IPS DF 6.9 (cell line): ENCODE results near the gene UNC13A.

Experiments used
- DNase-seq: peaks from one replicate; pipeline ENCODE4 v3.0.0-alpha.2; 2013; ENCODE audit warnings: low read depth, low spot score
- H3K27ac ChIP-seq: one replicate; pipeline ENCODE4 v1.5.1; 2013; ENCODE audit warnings: low read length, control low read depth
- H3K27me3 ChIP-seq: 2 replicates; pipeline ENCODE4 v1.6.1; 2013; ENCODE audit warnings: mild to moderate bottlenecking, low read length; ENCODE audit not compliant: control insufficient read depth, insufficient read depth
- H3K36me3 ChIP-seq: 2 replicates; pipeline ENCODE4 v1.6.1; 2013; ENCODE audit warnings: low read length; ENCODE audit not compliant: control insufficient read depth, insufficient read depth
- H3K4me1 ChIP-seq: 2 replicates; pipeline ENCODE4 v1.6.1; 2013; ENCODE audit warnings: low read length; ENCODE audit not compliant: control insufficient read depth, insufficient read depth
- H3K4me3 ChIP-seq: 2 replicates; pipeline ENCODE4 v1.5.1; 2013; ENCODE audit warnings: mild to moderate bottlenecking, low read length
- H3K9me3 ChIP-seq: 2 replicates; pipeline ENCODE4 v1.6.1; 2013; ENCODE audit warnings: low read length, inconsistent platforms; ENCODE audit not compliant: control insufficient read depth, insufficient read depth
- WGBS: extraction: QIAGEN DNeasy Blood & Tissue Kit; methylation state at CpG from one replicate; pipeline ENCODE4 v1.1.7; 2013; ENCODE audit warnings: mixed read lengths, missing lambda C conversion rate; ENCODE audit not compliant: insufficient read length, insufficient coverage; 5-methylcytosine and 5-hydroxymethylcytosine counted together

Gene UNC13A

GRCh38 chr19:17669419-17669818 is 18.7 kb downstream of the UNC13A start:
- WGBS, result no CpG with 5 or more reads among the region's 9 CpGs
- H3K27me3 ChIP-seq, result no peaks in the 10 kb centered on the region
- no peak for DNase-seq
- H3K36me3 ChIP-seq, result peaks cover 12% of the 10 kb centered on the region
- H3K27ac ChIP-seq, result no peak overlapping the region
- H3K4me1 ChIP-seq, result no peaks in the 10 kb centered on the region
- H3K4me3 ChIP-seq, result no peak overlapping the region
- no peaks in the 10 kb centered on the region for H3K9me3 ChIP-seq

DNA sequence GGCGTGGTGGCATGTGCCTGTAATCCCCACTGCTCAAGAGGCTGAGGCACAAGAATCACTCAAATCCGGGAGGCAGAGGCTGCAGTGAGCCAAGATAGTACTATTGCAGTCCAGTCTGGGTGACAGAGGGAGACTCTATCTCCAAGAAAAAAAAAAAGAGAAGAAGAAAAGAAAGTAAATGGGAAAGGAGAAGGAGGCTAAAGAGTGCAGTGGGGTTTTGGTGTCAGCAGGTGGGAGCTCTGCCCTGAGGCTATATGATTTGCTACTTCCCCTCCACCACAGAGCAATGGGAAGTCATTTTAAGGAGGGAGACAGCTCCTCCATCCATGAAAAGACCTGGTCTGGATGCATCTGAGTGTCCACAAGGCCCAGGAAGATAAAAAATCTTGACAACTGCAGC is 23.1 kb downstream of the UNC13A start:
- no peak for DNase-seq
- no peaks in the 10 kb centered on the region for H3K4me1 ChIP-seq
- peaks cover 14% of the 10 kb centered on the region for H3K36me3 ChIP-seq
- H3K9me3 ChIP-seq, result no peaks in the 10 kb centered on the region
- no peaks in the 10 kb centered on the region for H3K27me3 ChIP-seq
- WGBS, result no CpG with 5 or more reads among the region's 2 CpGs
- no peak overlapping the region for H3K27ac ChIP-seq
- H3K4me3 ChIP-seq, result no peak overlapping the region

- no peaks in the 10 kb centered on the region for H3K9me3 ChIP-seq
These were observed 28.2 kb downstream of the UNC13A start for GRCh38 chr19:17659996-17660395.

DNA sequence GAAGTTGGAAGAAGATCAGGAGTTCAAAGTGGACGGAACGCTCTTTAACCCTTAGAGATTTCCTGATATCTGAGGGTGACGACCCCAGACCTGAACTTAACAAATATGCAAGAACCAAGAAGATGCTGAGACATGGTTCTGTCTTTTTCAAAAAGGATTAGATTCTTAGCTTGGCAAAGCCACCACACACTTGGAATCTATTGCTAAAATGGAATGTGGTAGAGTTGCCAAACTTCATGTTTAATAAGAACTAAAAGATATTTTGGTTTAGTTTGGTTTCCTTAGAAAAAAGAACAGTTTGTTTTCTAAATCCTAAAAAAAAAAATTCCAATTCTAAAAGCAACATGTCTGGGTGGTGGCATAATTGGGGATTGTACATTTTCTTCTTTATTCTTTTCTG is 29.5 kb downstream of the UNC13A start:
- no peaks in the 10 kb centered on the region for H3K27me3 ChIP-seq
- peaks cover 2% of the 10 kb centered on the region; the same call in 1 of the 2 replicates for H3K4me1 ChIP-seq
- no peak overlapping the region for H3K4me3 ChIP-seq
- H3K27ac ChIP-seq, result no peak overlapping the region
- H3K36me3 ChIP-seq, result peaks cover 8% of the 10 kb centered on the region
- no peak for DNase-seq
- whole genome bisulfite sequencing, result no CpG with 5 or more reads among the region's 3 CpGs
- no peaks in the 10 kb centered on the region for H3K9me3 ChIP-seq

More at GRCh38 chr19:17659996-17660395, 28.2 kb downstream of the UNC13A start:
- Histone ChIP-seq H3K36me3 (peaks cover 9% of the 10 kb centered on the region), H3K27ac (no peak overlapping the region), H3K4me3 (no peak overlapping the region), H3K27me3 (no peaks in the 10 kb centered on the region), H3K4me1 (peaks cover 2% of the 10 kb centered on the region; the same call in 1 of the 2 replicates)
- DNase-seq, result no peak
- WGBS, result no CpG with 5 or more reads among the region's 7 CpGs

- H3K27ac ChIP-seq, result no peak overlapping the region
- no peaks in the 10 kb centered on the region for H3K27me3 ChIP-seq
- peaks cover 2% of the 10 kb centered on the region; the same call in 1 of the 2 replicates for H3K4me1 ChIP-seq
- H3K9me3 ChIP-seq, result no peaks in the 10 kb centered on the region
- H3K4me3 ChIP-seq, result no peak overlapping the region
- no peak for DNase-seq
- WGBS, result no CpG with 5 or more reads among the region's 6 CpGs
- H3K36me3 ChIP-seq, result peaks cover 8% of the 10 kb centered on the region
These were observed 29.9 kb downstream of the UNC13A start for GRCh38 chr19:17658240-17658639.

GRCh38 chr19:17656970-17657369 is 31.2 kb downstream of the UNC13A start:
- H3K36me3 ChIP-seq, result peaks cover 15% of the 10 kb centered on the region
- no peaks in the 10 kb centered on the region for H3K27me3 ChIP-seq
- H3K4me1 ChIP-seq, result peaks cover 2% of the 10 kb centered on the region; the same call in 1 of the 2 replicates
- H3K9me3 ChIP-seq, result no peaks in the 10 kb centered on the region
- no peak for DNase-seq
- no CpG with 5 or more reads among the region's 8 CpGs for WGBS
- no peak overlapping the region for H3K4me3 ChIP-seq
- H3K27ac ChIP-seq, result no peak overlapping the region

- DNase-seq, result no peak
- no peak overlapping the region for H3K27ac ChIP-seq
- no peaks in the 10 kb centered on the region for H3K9me3 ChIP-seq
- H3K36me3 ChIP-seq, result peaks cover 15% of the 10 kb centered on the region
- WGBS, result no CpG with 5 or more reads among the region's 25 CpGs
- H3K4me1 ChIP-seq, result peaks cover 2% of the 10 kb centered on the region; the same call in 1 of the 2 replicates
- no peaks in the 10 kb centered on the region for H3K27me3 ChIP-seq
- H3K4me3 ChIP-seq, result no peak overlapping the region
These were observed 32.2 kb downstream of the UNC13A start for GRCh38 chr19:17655751-17656472.

DNA sequence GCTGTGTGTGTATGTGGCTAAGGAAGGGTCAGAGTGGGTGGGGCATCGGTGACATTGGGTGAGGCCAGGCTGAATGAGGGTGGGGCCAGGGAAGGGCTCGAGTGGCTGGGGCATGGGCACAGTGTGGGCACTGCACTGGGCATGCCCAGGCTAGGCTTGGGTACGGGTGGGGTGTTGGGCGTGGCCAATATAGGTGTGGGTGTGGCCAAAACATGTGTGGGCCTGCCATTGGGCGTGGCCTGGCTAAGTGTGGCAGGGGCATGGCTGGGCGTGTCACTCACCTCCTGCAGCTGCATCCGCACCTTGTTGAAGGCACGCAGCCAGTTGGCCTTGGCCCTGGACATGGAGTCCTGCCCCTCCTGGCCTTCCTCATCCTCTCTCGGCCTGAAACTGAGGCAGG is 33.2 kb downstream of the UNC13A start:
- Histone ChIP-seq H3K9me3 (no peaks in the 10 kb centered on the region), H3K27ac (no peak overlapping the region), H3K4me1 (peaks cover 2% of the 10 kb centered on the region; the same call in 1 of the 2 replicates), H3K27me3 (no peaks in the 10 kb centered on the region), H3K36me3 (peaks cover 15% of the 10 kb centered on the region), H3K4me3 (no peak overlapping the region)
- no CpG with 5 or more reads among the region's 9 CpGs for WGBS
- no peak for DNase-seq

- H3K4me3 ChIP-seq, result no peak overlapping the region
- WGBS, result no CpG with 5 or more reads among the region's 4 CpGs
- peaks cover 2% of the 10 kb centered on the region; the same call in 1 of the 2 replicates for H3K4me1 ChIP-seq
- no peak for DNase-seq
- no peaks in the 10 kb centered on the region for H3K27me3 ChIP-seq
- no peak overlapping the region for H3K27ac ChIP-seq
- no peaks in the 10 kb centered on the region for H3K9me3 ChIP-seq
- peaks cover 15% of the 10 kb centered on the region for H3K36me3 ChIP-seq
These were observed 35.5 kb downstream of the UNC13A start for GRCh38 chr19:17652627-17653026.

- Histone ChIP-seq H3K27me3 (no peaks in the 10 kb centered on the region), H3K36me3 (peaks cover 23% of the 10 kb centered on the region), H3K27ac (no peak overlapping the region), H3K4me3 (no peak overlapping the region), H3K9me3 (no peaks in the 10 kb centered on the region), H3K4me1 (no peaks in the 10 kb centered on the region)
- DNase-seq, result no peak
- whole genome bisulfite sequencing, result no CpG with 5 or more reads among the region's 12 CpGs
These were observed 39.4 kb downstream of the UNC13A start for GRCh38 chr19:17648786-17649185.
